D721Med (cell line): ENCODE data around the gene CFAP44.

Experiments
- DNase-seq: peaks from one replicate; pipeline ENCODE4 v3.0.0; 2011; ENCODE audit warnings: low spot score; ENCODE audit not compliant: insufficient read length
- FAIRE-seq: peaks from 2 replicates; lab custom pipeline; 2011; peaks lifted over from hg19 to GRCh38; lab: Jason Lieb, UNC
- TF ChIP-seq, protein P1 (sequence below): IDR thresholded peaks from 2 replicates; pipeline ENCODE4 v1.5.1; 2012; ENCODE audit warnings: mild to moderate bottlenecking, control low read depth; ENCODE audit not compliant: insufficient read depth; ENCODE audit errors: missing control alignments

CFAP44 gene

DNA sequence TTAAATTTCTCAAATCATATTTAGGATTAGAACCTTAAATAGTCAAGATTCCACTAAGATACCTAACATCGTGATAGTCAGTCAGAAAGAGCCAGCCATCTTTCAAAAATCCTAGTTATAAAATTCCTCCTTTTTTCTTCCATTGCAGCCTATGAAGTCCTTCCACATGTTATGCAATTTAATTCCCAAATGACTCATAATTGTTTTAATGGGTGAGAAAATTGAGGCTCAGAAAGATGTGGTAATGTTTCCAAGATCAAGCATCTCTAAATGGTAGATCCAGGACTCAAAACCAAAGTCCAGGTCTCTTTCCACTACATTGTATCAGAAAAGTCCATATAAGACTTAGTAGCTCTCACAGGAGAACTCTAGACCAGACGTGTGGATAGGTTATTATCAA is 9.5 kb downstream of the CFAP44 start:
- DNase-seq (no peak), FAIRE-seq (no peak)
- TF ChIP-seq, protein P1, sequence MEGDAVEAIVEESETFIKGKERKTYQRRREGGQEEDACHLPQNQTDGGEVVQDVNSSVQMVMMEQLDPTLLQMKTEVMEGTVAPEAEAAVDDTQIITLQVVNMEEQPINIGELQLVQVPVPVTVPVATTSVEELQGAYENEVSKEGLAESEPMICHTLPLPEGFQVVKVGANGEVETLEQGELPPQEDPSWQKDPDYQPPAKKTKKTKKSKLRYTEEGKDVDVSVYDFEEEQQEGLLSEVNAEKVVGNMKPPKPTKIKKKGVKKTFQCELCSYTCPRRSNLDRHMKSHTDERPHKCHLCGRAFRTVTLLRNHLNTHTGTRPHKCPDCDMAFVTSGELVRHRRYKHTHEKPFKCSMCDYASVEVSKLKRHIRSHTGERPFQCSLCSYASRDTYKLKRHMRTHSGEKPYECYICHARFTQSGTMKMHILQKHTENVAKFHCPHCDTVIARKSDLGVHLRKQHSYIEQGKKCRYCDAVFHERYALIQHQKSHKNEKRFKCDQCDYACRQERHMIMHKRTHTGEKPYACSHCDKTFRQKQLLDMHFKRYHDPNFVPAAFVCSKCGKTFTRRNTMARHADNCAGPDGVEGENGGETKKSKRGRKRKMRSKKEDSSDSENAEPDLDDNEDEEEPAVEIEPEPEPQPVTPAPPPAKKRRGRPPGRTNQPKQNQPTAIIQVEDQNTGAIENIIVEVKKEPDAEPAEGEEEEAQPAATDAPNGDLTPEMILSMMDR, result no peak

- DNase-seq (no peak), FAIRE-seq (no peak)
- TF ChIP-seq, protein P1, result no peak
These were observed 12.7 kb downstream of the CFAP44 start for GRCh38 chr3:113428581-113428980.

DNA sequence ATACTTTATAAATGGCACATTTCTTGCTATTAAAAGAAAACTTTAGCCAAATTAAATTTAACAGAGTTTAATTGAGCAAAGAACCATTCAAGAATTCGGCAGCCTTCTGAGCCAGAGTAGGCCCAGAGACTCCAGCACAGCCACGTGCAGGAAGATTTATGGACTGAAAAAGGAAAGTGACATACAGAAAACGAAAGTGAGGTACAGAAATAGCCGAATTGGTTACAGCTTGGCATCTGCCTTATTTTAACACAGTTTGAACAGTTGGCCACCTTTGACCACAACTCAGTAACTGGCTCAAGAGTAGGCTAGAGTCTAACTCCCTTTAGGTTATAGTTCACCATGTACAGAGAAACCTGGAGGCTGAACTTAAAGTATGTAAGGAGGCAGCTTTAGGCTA is 17.6 kb downstream of the CFAP44 start:
- TF ChIP-seq, protein P1, result no peak
- FAIRE-seq, result no peak
- DNase-seq, result no peak

GRCh38 chr3:113421082-113421481 is 20.2 kb downstream of the CFAP44 start:
- DNase-seq (no peak), FAIRE-seq (no peak)
- TF ChIP-seq, protein P1, result no peak

GRCh38 chr3:113409676-113410075 is 31.6 kb downstream of the CFAP44 start:
- FAIRE-seq (no peak), DNase-seq (no peak)
- TF ChIP-seq, protein P1, result no peak

- TF ChIP-seq, protein P1, result no peak
- DNase-seq, result no peak
- FAIRE-seq, result no peak
These were observed 36.1 kb downstream of the CFAP44 start for GRCh38 chr3:113405180-113405579.

DNA sequence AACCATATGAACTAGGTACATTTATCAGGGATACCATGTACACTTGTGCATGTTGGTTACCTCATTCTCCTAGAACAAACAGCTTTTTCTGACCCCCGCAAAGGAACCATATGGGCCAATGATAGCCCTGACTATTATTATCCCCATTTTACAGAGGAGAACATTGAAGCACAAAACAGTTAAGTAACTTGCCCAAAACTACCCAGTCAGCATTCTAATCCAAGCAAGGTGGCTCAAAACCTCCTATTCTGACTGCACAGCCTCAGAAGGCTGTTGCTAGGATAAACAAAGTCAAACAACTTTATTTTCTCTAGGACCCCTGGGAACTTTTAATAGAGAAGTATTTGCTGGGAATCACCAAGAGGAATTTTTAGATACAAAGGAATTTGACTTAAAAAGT is 36.7 kb downstream of the CFAP44 start:
- DNase-seq (no peak), FAIRE-seq (no peak)
- TF ChIP-seq, protein P1, result no peak
